AG20443 (cell line): ENCODE results near the gene C9orf50.

ENCODE experiments used
- DNase-seq: peaks from one replicate; pipeline ENCODE4 v3.0.0; 2012; ENCODE audit warnings: low spot score, mixed read lengths

Gene C9orf50

GRCh38 chr9:129631674-129632129, 10.8 kb upstream of the C9orf50 start:
- DNase-seq, result no peak

DNA sequence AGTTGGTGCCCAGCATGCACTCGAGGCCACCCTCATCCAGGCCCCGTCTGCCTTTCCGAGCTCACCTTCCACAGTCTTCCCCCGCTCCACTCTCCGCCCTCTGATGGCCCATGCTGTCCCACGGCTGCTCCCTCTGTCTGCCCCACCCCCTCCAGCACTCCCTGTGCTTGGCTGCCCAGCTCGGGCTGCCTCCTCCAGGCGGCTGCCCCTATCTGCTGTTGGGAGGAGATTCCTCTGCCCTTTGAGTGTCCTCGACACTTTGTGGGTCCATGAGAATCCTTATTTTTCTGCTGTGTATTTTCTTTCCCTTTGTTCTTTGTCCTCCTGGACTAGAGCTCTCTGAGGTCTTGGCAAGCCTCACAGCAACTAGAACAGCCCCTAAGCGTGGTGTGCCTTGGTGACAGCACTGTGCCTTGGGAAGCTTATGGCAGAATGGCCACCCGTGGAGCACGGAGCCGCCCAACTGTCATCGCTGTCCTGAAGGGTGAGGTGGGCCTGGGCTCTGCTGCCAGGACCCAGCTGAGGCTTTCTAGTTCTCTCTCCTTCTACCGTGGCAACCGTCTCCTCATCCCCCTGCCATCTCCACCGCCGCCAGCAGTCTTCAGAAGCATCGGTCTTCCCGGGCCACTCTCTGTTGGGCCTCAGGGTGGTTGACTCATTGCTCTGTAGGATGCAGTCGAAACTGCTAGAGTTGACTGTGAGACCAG, 10.2 kb upstream of the C9orf50 start:
- peak; percentile 65 for DNase-seq

DNA sequence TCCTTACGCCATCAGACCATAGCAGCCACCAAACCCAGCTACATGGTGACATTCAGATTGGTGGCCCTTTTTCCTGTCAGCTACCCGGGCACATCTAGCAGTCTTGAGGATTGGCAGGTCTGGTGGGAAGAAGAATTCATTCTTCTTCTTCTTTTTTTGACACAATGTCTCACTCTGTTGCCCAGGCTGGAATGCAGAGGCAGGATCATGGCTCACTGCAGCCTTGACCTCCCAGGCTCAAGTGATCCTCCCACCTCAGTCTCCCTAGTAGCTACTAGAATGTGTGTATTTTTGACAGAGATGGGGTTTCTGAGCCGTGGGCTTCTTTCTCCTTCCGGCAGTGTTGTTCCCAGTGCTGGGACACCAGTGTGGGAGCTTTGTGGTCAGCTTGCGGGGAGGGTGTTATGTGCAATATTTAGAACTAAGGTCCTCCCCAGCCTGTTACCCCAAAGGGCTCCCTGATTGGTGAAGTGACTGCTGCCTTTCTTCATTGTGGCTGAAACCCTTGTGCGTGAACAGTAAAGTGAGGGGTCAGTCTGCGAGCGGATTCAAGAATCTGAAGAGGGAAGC, 8.4 kb upstream of the C9orf50 start:
- no peak for DNase-seq

GRCh38 chr9:129628709-129629108, 7.8 kb upstream of the C9orf50 start:
- no peak for DNase-seq

- no peak for DNase-seq
Measured at GRCh38 chr9:129627556-129628440, 6.9 kb upstream of the C9orf50 start.

DNA sequence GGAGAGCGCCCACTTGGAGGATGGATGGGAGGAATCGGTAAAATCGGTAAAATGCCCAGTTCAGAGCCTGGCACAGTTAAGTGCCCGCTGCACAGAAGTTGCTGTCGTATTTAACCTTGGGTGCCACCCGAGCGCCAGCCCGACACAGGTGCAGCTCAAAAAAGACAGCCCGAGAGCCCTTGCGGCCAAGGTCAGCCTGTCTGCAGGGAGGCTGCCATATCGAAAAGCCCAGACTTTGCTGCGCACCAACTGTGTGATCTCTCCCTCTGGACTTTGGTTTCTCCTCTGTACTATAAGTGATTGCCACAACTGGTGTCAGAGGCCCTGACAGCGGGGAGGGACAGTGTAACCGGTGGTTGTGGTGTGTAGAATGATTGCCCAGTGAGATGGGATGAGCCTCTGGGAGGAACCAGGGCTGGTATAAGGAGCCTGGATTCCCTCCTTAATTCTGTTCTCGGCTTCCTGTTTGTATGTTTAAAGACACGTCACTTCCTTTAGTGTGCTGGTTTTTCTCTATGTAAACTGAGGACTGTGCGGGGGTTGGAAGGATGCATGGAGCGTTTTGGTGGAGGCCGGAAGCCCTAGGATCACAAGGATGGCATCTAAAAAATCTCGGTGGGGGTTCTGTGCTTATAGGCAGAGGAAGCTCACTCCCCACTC, 5.9 kb upstream of the C9orf50 start:
- peak; percentile 55 for DNase-seq

GRCh38 chr9:129626079-129626624, 5.3 kb upstream of the C9orf50 start, which contains the start of gene NTMT1:
Gene NTMT1 (plus strand): TSS chr9:129626163. CDS start chr9:129632704, 6,541 bp downstream.
- peak; percentile 94 for DNase-seq

DNA sequence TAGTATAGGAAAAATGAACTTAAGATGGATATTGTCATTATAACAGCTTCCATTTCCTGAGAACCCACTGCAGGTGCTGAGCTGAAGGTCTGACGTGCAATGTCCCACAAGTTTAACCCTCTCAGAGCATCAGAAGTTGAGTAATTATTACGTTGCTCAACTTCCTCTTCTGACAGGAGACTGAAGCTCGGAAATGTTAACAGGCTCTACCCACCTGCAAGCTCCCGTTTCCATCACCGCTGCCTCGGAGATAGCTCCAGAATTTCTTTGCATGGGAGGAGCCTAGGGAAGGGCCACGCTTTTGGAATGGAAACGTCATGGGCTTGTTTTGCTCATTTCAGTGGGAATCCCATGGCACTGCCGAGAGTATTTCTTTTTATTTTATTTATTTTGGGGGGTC, 4.0 kb upstream of the C9orf50 start:
- no peak for DNase-seq

GRCh38 chr9:129624168-129624759, 3.4 kb upstream of the C9orf50 start:
- DNase-seq, result peak; percentile 70

GRCh38 chr9:129623331-129623730, 2.4 kb upstream of the C9orf50 start:
- DNase-seq, result no peak

DNA sequence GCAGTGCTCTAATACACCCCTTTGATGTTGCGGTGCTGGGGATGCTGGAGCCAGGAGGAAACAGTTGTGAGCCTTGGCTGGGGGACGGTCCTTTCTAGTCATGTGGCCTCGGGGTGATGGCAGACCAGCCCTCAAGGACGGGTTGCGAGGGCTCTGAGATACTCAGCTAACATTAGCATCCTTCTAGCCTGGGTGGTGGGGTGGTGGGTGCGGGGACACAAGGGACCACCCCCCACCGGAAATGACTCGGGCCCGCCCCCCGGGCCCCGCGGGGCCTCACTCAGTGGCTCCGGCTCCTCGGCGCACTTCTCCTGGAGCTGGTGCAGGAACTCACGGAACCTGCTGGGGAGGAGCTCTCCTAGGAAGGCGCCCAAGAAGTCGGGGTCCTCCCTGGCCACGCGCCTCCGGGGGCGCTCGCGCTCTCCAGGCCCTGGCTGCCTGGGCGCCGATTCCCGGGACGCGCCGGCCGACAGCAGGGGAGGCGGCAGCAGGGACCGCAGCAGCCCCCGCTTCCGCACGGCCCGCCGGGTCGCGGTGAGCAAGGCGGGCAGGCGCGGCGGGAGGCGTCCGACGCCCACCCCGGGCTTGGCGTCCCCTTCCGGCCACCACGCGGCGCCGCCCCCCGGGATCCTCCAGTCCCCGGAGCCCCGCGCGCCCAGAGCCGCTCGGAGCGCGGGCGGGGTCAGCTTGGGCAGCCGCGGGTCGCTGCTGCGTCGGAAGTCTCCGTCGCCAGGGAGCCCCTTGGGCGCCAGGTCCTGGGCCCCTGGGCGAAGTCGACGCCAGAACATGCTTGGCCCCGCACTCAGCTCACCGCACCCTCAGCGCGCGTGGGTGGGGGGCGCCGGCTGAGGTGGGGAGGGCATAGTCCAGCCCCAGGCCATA, 873 bp downstream of the C9orf50 start:
- peak; percentile 55 for DNase-seq

- DNase-seq, result peak; percentile 72
Measured at GRCh38 chr9:129617167-129617566, 3.7 kb downstream of the C9orf50 start.

DNA sequence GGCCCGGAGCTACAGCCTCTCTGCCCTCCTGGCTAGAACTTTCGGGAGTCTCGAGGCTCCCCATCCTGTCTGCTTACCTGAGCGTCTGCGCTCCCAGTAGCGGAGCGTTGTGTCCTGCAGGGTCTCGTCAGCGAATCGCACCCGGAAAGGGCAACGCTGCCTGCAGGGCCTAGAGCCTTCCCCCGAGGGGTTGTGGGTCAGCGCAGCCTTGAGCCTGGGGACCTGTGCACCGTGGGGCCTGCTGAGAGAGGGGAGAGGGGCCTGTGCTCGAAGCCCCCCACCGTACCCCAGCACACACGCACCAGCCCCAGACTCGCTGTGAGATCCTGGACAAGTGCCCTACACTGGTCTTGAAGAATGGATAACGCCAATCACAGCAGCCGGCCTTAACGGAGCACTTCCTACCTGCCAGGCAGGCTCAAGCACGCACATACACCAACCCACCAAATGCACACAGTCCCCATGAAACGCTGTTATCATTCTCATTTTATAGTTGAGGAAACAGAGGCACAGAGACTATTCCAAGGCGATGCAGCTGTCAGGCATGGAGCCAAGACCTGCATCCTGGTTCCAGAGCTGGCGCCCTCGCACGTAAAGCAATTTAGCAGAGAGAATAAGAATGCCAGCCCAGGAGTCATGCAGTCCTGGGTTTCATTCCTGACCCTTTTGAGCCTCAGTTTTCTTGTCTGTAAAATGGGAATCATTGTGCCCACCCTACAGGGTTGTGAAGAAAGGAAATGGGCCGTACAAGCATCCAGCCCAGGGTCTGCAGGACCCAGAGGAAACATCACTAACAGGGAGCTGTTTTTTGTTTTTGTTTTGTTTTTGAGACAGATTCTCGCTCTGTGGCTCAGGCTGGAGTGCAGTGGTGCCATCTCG, 5.3 kb downstream of the C9orf50 start:
- DNase-seq, result no peak

GRCh38 chr9:129614932-129615331, 6.0 kb downstream of the C9orf50 start:
- DNase-seq, result no peak

DNA sequence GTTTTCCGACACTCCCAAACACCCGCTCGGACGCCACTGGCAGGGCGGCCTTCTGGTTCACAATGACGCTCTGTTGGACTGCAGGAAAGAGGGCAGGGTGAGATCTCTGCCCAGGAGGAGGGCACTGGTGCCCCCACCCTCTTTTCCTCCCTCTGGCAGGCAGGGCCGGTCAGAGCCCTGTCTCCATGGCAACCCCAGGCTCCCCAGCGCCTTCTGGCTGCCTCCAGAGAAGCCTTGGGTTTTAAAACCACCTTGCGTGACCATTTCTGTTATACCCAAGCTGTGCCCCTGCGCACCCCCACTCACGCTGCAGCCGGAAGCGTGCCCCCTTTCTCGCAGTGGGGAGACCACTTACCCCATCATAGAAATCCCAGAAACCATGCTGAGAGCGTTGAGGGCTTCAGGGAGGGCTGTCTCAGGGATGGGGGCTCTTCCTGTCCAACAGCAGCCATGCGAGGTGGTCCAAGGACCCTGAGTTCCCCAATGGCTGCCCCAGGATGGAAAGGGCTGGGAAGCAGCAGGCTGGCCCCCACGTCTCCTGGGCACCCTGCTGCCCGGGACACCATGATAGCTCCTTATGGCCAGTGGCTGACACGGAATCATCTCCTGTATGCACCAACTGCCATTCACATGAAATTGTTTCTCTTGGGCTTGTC, 7.3 kb downstream of the C9orf50 start:
- DNase-seq, result no peak

DNA sequence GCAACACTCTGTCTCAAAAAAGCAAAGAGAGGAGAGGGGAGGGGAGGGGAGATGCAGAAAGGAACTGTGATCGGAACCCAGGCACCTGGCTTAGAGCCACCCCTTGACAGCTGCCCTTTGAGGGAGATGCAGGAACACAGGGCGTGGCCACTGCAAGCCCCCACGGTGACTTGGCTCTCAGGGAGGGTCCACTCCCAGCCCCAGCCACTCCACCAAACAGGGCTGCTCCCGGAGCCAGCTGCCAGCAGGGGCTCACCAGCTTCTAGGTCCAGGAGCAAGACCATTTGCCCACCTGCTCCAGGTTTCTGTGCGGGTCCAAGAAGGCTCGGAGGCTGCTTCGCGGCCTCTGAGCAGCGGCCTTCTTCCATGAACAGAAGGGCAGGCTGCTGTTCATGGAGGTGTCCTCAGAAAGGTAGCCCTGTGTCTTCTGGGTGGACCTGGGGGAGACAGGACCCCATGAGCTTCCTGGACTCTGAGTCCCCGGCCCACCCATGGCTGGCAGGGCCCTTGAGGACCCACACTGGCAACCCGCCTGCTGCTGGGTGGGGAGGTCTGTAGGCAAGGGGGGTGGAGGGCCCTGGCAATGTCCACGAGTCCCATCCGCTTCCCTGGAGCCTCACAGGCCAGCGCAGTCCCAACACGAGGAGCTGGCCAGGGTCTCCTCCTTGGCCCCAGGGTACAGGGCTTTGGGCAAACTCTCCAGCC, 7.9 kb downstream of the C9orf50 start:
- no peak for DNase-seq

GRCh38 chr9:129612123-129612522, 8.8 kb downstream of the C9orf50 start:
- DNase-seq, result no peak

DNA sequence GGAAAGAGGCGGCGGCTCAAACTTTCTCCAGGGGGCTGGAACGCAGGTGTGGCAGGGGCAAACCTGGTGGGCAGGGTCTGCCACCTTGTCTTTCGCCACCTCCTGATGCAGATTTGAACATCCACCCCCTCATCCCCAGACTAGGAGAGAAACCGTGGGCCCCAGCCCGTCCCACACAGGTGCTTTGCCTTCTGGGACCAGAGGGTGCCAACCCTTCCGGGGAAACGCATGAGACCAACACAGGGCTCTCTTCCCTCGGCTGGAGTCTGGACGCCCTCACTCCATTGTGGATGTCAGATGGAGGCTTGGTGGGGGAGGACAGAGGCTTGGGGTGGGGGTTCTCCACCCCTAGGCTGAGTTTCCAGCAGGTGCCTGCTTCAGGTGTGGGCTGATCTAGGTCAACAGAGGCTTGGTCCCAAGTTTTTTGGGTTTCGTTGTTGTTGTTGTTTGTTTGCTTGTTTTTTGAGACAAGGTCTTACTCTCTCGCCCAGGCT, 9.5 kb downstream of the C9orf50 start:
- DNase-seq, result no peak
